Astrocyte of the spinal cord (primary cell): Measurements from ENCODE around the gene MAPRE2.

Experiments
- DNase-seq: peaks from one replicate; pipeline ENCODE4 v3.0.0; 2011; ENCODE audit warnings: low read depth, low spot score
- H3K4me3 ChIP-seq: 2 replicates; pipeline ENCODE4 v1.5.1; 2011; ENCODE audit warnings: low read depth, mild to moderate bottlenecking, low read length, moderate library complexity
- in situ Hi-C: cut with HindIII; loops from 2 replicates; pipeline ENCODE4 v1.10.0; 2017; ENCODE audit warnings: low sequenced_read_pairs
- TF ChIP-seq, protein P1 (sequence below): IDR thresholded peaks from 2 replicates; pipeline ENCODE4 v1.5.1; 2012; ENCODE audit warnings: low read depth, mild to moderate bottlenecking, low read length, inconsistent platforms

Gene MAPRE2

DNA sequence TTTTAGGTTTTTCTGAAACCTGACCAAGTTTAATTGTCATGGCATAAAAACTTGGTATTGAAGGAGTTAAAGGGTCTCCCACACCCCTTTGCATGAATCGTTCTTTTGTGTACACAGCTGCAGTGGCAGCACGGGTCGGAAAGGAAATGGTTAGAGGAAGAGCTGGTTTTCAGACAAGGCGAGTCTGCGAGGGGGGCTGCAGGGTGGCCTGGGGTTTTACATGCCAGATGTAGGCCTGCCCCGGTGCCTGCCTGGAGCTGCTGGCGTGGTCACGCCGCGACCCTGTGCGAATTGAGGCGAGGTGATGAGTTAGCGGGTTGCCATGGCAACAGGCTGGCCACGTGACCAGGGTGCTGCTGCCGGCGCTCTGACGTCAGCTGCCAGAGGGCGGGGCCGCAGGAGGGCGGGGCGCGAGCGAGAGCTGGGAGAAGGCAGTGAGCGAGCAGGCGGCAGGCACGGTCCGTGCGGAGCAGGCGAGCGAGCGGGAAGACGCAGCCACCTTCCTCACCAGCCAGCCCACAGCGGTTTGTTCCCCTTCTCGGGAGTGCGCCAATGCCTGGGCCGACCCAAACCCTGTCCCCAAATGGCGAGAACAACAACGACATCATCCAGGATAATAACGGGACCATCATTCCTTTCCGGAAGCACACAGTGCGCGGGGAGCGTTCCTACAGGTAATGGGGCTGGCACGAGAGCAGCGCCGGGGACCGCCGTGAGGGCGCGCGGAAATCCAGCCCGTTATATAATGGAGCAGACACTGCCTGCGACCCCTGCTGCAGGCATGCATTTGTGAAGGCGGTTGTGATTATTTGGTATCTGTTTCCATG is at the start of gene MAPRE2:
Gene MAPRE2, plus strand, starts transcription at position 426 of the 827 bp plus-strand sequence. Its CDS starts 127 bp downstream, at position 553.
- DNase-seq: peak; percentile 98
- TF ChIP-seq, protein P1, sequence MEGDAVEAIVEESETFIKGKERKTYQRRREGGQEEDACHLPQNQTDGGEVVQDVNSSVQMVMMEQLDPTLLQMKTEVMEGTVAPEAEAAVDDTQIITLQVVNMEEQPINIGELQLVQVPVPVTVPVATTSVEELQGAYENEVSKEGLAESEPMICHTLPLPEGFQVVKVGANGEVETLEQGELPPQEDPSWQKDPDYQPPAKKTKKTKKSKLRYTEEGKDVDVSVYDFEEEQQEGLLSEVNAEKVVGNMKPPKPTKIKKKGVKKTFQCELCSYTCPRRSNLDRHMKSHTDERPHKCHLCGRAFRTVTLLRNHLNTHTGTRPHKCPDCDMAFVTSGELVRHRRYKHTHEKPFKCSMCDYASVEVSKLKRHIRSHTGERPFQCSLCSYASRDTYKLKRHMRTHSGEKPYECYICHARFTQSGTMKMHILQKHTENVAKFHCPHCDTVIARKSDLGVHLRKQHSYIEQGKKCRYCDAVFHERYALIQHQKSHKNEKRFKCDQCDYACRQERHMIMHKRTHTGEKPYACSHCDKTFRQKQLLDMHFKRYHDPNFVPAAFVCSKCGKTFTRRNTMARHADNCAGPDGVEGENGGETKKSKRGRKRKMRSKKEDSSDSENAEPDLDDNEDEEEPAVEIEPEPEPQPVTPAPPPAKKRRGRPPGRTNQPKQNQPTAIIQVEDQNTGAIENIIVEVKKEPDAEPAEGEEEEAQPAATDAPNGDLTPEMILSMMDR: no peak
- H3K4me3 ChIP-seq: peak within 1 kb of the TSS; percentile 72
- in situ Hi-C loops: no loop called here

DNA sequence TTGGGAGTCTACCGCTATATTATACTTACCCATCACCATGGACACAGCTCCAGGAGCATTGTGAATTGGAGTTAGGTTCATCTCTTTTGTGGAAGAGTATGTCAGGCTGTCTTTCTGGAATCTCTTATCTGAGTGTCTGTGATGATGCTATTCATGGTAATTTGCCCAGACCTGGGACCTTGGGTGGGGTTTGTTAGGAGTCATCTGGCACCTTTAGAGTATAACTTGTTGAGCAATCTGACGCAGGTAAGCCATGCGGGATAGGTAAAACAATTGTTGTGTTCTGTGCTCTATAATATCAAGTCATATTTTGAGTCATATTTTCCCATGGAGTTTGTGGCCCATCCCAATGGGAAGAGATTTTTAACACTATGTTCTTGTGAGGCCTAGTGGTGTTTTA is 49.7 kb upstream of the MAPRE2 start:
- no peak for DNase-seq
- no peak overlapping the region for H3K4me3 ChIP-seq
- in situ Hi-C loops: no loop called here
- TF ChIP-seq, protein P1: no peak

DNA sequence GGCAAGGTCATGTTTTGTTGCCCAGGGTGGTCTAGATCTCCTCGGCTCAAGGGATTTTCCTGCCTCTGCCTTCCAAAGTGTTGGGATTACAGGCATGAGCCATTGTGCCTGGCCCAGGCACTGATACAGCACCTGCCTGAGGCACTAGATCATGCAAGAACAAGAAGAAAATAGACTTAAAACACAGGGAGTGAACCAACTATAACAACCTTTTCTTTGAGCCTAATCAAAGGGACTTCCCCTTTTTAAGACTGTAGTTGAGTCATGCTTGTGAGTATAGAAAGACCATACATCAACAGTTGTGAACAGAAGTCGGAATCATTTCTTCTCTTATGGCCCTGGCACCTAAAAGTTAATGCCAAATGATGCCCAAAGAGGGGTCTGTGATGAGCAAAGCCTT is 47.9 kb upstream of the MAPRE2 start:
- DNase-seq: no peak
- in situ Hi-C loops: no loop called here
- H3K4me3 ChIP-seq: no peak overlapping the region
- TF ChIP-seq, protein P1: no peak

DNA sequence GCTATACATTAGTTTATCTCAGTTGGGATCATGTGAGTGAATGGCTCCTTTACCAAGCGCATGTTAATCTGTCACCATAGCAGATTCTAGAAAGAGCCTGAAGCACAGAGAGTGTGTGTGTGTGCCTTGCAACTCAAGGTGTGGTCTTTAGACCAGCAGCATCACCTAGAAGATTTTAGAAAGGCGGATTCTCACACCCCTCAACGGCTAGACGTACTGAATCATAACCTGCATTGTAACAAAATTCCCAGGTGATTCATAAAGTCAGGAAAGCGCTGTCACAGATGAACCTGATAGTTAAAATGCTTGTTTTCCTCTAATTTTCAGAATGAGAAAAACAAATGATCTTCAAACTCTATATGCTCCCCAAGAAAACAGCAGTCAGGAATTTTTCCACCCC is 45.5 kb upstream of the MAPRE2 start:
- TF ChIP-seq, protein P1: no peak
- no peak overlapping the region for H3K4me3 ChIP-seq
- in situ Hi-C loops: no loop called here

DNA sequence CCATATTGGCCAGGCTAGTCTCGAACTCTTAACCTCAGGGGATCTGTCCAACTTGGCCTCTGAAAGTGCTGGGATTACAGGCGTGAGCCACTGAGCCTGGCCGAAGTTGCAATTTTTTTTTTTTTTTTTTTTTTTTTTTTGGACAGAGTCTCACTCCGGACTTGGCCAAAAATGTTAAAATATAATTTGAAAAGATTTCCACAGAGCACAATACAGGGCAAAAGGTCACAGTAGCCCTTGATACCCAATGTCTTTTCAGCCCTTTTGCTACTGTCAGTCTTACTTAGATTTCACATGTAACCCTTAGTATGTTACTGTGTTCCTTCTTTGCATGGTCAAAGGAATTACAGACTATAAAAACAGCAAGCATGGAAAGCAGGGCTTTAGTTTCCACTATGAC is 42.6 kb upstream of the MAPRE2 start:
- H3K4me3 ChIP-seq: no peak overlapping the region
- DNase-seq: no peak
- in situ Hi-C loops: no loop called here
- TF ChIP-seq, protein P1: no peak

More for the DNA sequence above, 45.5 kb upstream of the MAPRE2 start:
- no peak for DNase-seq

DNA sequence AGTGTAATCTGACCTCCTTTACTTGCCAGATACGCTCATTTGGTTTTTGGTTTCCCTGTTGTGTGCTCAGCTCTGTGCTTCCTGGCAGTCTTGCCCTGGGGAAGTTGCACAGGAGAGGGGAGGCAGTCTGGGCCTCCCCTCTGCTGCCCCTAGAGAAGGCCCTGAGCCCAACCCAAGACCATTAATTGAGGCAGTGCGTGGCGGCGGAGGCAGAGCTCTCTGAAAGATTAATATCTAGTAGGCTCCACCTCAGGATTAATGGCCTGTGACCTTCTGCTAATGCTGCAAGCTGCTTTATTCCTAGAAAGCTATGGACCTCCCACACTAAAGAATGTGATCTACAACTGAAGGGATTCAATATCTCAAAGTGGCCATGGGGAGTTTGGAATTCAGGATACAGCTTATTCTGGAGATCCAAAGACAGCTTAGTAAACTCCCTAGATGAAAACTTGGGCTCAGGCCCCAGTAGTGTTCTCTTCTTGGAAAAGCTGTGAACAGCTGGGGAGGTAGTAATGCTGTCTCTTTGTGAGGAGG is 41.4 kb upstream of the MAPRE2 start:
- no peak overlapping the region for H3K4me3 ChIP-seq
- DNase-seq: no peak
- TF ChIP-seq, protein P1: no peak
- in situ Hi-C loops: no loop called here
